GM23248 (cell line): ENCODE measurements around the gene CADPS2.

Source experiments
- EZH2 ChIP-seq: fragments of 200-600 bp; sonication (generic); IDR thresholded peaks from 2 replicates; pipeline ENCODE4 v1.6.1; 2018; ENCODE audit warnings: antibody characterized with exemption, mild to moderate bottlenecking; ENCODE audit not compliant: insufficient read depth, poor library complexity, severe bottlenecking
- EZH2phosphoT487 ChIP-seq: fragments of 200-600 bp; sonication (generic); IDR thresholded peaks from 2 replicates; pipeline ENCODE4 v1.6.1; 2018; ENCODE audit warnings: antibody characterized with exemption, moderate library complexity, mild to moderate bottlenecking, low read depth; ENCODE audit not compliant: insufficient read depth

- TF ChIP-seq EZH2phosphoT487 = no peak
- no peak for TF ChIP-seq EZH2
These were observed 58.5 kb downstream of the CADPS2 start for GRCh38 chr7:122827763-122828162.
